Measurements from ENCODE around the gene STH. TPM values are rescaled to one million over a fixed set of nuclear protein-coding genes. Genes with fewer than 3 reads are reported as not detected.

Gene STH
- total RNA-seq, 2 experiments from 2014 or later = not detected

DNA sequence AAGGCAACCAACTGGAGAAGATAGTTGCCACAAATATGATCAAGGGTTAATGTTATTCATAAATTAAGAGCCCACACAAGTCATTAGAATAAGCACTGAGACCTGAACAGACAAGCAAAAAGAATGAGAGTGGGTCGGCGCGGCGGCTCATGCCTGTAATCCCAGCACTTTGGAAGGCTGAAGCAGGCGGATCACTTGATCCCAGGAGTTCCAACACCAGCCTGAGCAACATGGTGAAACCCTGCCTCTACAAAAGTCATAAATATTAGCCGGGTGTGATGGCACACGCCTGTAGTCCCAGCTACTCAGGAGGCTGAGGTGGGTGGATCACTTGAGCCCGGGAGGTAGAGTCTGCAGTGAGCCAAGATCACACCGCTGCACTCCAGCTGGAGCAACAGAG is 40.7 kb upstream of the STH start:
- no peaks in the 10 kb centered on the region for H3K36me3 Mint-ChIP-seq (ENCODE audit: low read depth)
- H3K27ac Mint-ChIP-seq = no peak overlapping the region
- POLR2A ChIA-PET = no interaction called here
- no peak overlapping the region for H3K4me3 Mint-ChIP-seq
- no peak for DNase-seq
- CTCF ChIA-PET = interaction anchor here (0.6 to 1.0 kb wide), 2 partner anchors 9 to 61 kb away, joined by 4 read pairs; no protein-coding TSS in a partner anchor
- ATAC-seq = no peak
- peaks cover 2% of the 10 kb centered on the region for H3K27me3 Mint-ChIP-seq
- intact Hi-C loops (cut with DNase I, micrococcal nuclease) = loop anchor here in 1 of 2 experiments (10.0 kb wide), 1 partner anchor 56 kb away; no protein-coding TSS in a partner anchor
- H3K4me1 Mint-ChIP-seq = no peaks in the 10 kb centered on the region
- H3K9me3 Mint-ChIP-seq (ENCODE audit: low read depth) = no peaks in the 10 kb centered on the region

GRCh38 chr17:45958994-45959665 is 39.9 kb upstream of the STH start:
- H3K4me1 Mint-ChIP-seq = no peaks in the 10 kb centered on the region
- H3K27ac Mint-ChIP-seq = no peak overlapping the region
- ATAC-seq (no peak), DNase-seq (no peak)
- H3K27me3 Mint-ChIP-seq = no peaks in the 10 kb centered on the region
- CTCF ChIA-PET = interaction anchor here (0.6 kb wide), 1 partner anchor 85 kb away, joined by 3 read pairs; no protein-coding TSS in a partner anchor
- no peak overlapping the region for H3K4me3 Mint-ChIP-seq
- no peaks in the 10 kb centered on the region for H3K9me3 Mint-ChIP-seq (ENCODE audit: low read depth)
- intact Hi-C loops (cut with DNase I, micrococcal nuclease) = loop anchor here in 1 of 2 experiments (10.0 kb wide), 1 partner anchor 56 kb away; no protein-coding TSS in a partner anchor
- POLR2A ChIA-PET = no interaction called here
- no peaks in the 10 kb centered on the region for H3K36me3 Mint-ChIP-seq (ENCODE audit: low read depth)

- Mint-ChIP-seq H3K4me1 (no peaks in the 10 kb centered on the region), H3K27me3 (no peaks in the 10 kb centered on the region), H3K9me3 (ENCODE audit: low read depth) (no peaks in the 10 kb centered on the region), H3K36me3 (ENCODE audit: low read depth) (no peaks in the 10 kb centered on the region), H3K4me3 (no peak overlapping the region), H3K27ac (no peak overlapping the region)
- ChIA-PET POLR2A (no interaction called here), CTCF (no interaction called here)
- DNase-seq (no peak), ATAC-seq (no peak)
- intact Hi-C loops (cut with DNase I, micrococcal nuclease) = no loop called here
Observed at GRCh38 chr17:45960311-45960710, 38.7 kb upstream of the STH start.

DNA sequence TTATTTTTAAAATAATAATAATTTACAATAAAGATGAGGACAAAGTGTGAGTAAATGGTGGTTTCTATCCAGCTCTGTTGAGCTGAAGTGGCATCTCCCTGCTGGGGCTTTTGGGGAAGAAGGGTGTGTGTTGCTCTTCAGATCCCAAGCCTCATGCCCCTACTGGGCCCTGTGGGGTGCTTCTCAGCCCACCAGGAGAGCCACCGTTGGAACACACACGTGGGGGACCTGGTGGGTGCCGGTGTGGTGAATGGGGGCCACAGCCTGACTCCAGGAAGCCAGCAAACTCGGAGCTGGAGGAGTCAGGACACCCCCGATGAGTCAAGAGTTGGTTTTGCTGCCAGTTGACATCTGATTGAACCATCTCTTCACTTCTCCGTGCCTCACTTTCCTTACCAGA is 37.8 kb upstream of the STH start:
- Mint-ChIP-seq H3K27ac (no peak overlapping the region), H3K4me3 (no peak overlapping the region), H3K27me3 (peaks cover 6% of the 10 kb centered on the region), H3K4me1 (no peaks in the 10 kb centered on the region), H3K36me3 (ENCODE audit: low read depth) (no peaks in the 10 kb centered on the region), H3K9me3 (ENCODE audit: low read depth) (no peaks in the 10 kb centered on the region)
- intact Hi-C loops (cut with DNase I, micrococcal nuclease) = no loop called here
- POLR2A ChIA-PET = no interaction called here
- CTCF ChIA-PET = interaction anchor here (0.6 kb wide), 1 partner anchor 1082 kb away, joined by 3 read pairs; no protein-coding TSS in a partner anchor
- ATAC-seq (no peak), DNase-seq (no peak)

GRCh38 chr17:45962221-45962972 is 36.7 kb upstream of the STH start:
- H3K9me3 Mint-ChIP-seq (ENCODE audit: low read depth) = no peaks in the 10 kb centered on the region
- peaks cover 8% of the 10 kb centered on the region for H3K27me3 Mint-ChIP-seq
- no peaks in the 10 kb centered on the region for H3K36me3 Mint-ChIP-seq (ENCODE audit: low read depth)
- ChIA-PET POLR2A (no interaction called here), CTCF (no interaction called here)
- no peaks in the 10 kb centered on the region for H3K4me1 Mint-ChIP-seq
- ATAC-seq (no peak), DNase-seq (no peak)
- no peak overlapping the region for H3K27ac Mint-ChIP-seq
- intact Hi-C loops (cut with DNase I, micrococcal nuclease) = no loop called here
- H3K4me3 Mint-ChIP-seq = no peak overlapping the region

- intact Hi-C loops (cut with DNase I, micrococcal nuclease) = no loop called here
- peaks cover 10% of the 10 kb centered on the region for H3K27me3 Mint-ChIP-seq
- DNase-seq (no peak), ATAC-seq (no peak)
- no peak overlapping the region for H3K4me3 Mint-ChIP-seq
- no peaks in the 10 kb centered on the region for H3K36me3 Mint-ChIP-seq (ENCODE audit: low read depth)
- no peaks in the 10 kb centered on the region for H3K9me3 Mint-ChIP-seq (ENCODE audit: low read depth)
- H3K4me1 Mint-ChIP-seq = no peaks in the 10 kb centered on the region
- ChIA-PET POLR2A (no interaction called here), CTCF (no interaction called here)
- H3K27ac Mint-ChIP-seq = no peak overlapping the region
Observed at GRCh38 chr17:45963283-45963682, 35.8 kb upstream of the STH start.

GRCh38 chr17:45963889-45964288 is 35.2 kb upstream of the STH start:
- Mint-ChIP-seq H3K27me3 (peaks cover 10% of the 10 kb centered on the region), H3K36me3 (ENCODE audit: low read depth) (no peaks in the 10 kb centered on the region), H3K27ac (no peak overlapping the region), H3K4me3 (no peak overlapping the region), H3K9me3 (ENCODE audit: low read depth) (no peaks in the 10 kb centered on the region), H3K4me1 (no peaks in the 10 kb centered on the region)
- ChIA-PET POLR2A (no interaction called here), CTCF (no interaction called here)
- DNase-seq = no peak
- intact Hi-C loops (cut with DNase I, micrococcal nuclease) = no loop called here
- ATAC-seq = no peak

DNA sequence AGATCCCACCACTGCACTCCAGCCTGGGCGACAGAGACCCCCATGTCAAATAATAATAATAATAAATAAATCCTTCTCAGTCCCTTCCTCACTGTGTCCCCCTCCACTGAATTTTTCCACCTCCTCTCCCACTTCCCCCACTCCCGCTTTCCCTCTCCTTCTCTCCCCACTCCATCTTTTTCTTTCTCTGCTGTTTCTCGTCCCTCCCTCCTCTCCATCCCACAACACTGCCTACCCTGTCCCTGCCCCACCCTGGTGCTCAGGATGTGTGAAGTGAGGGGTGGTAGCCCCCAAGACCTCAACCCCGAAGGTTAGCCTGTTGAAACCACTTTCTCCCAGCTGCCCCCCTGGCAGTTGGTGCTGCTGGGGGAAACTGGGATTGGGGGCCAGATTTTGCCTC is 34.4 kb upstream of the STH start:
- Mint-ChIP-seq H3K4me3 (no peak overlapping the region), H3K9me3 (ENCODE audit: low read depth) (no peaks in the 10 kb centered on the region), H3K4me1 (no peaks in the 10 kb centered on the region), H3K27me3 (peaks cover 12% of the 10 kb centered on the region), H3K27ac (no peak overlapping the region), H3K36me3 (ENCODE audit: low read depth) (no peaks in the 10 kb centered on the region)
- intact Hi-C loops (cut with DNase I, micrococcal nuclease) = no loop called here
- ChIA-PET CTCF (no interaction called here), POLR2A (no interaction called here)
- ATAC-seq (no peak), DNase-seq (no peak)

DNA sequence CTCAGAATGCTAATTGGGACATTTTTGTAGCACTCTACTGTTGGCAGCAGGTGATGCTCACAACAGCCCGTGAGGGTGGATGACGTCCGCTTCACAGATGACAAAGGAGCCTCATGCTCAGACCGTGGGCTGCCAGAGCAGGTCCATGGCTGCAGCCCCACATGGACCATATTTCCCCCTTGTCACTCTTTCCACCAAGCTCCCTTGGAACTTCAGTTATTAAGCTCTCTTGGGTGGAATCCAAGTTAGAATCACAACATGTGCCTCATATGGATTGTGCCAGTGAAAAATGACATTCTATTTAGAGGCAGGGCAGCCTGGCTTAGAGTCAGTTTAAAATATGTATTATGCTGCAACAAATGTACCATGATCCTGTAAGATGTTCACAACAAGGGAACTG is 33.2 kb upstream of the STH start:
- Mint-ChIP-seq H3K27me3 (peaks cover 15% of the 10 kb centered on the region), H3K36me3 (ENCODE audit: low read depth) (no peaks in the 10 kb centered on the region), H3K4me1 (no peaks in the 10 kb centered on the region), H3K4me3 (no peak overlapping the region), H3K27ac (no peak overlapping the region), H3K9me3 (ENCODE audit: low read depth) (no peaks in the 10 kb centered on the region)
- CTCF ChIA-PET = interaction anchor here (1.3 kb wide), 1 partner anchor 9 kb away, joined by 3 read pairs; no protein-coding TSS in a partner anchor
- DNase-seq = no peak
- POLR2A ChIA-PET = no interaction called here
- ATAC-seq = no peak
- intact Hi-C loops (cut with DNase I, micrococcal nuclease) = no loop called here

- Mint-ChIP-seq H3K27ac (no peak overlapping the region), H3K9me3 (ENCODE audit: low read depth) (no peaks in the 10 kb centered on the region), H3K27me3 (peaks cover 15% of the 10 kb centered on the region), H3K36me3 (ENCODE audit: low read depth) (no peaks in the 10 kb centered on the region), H3K4me1 (no peaks in the 10 kb centered on the region), H3K4me3 (no peak overlapping the region)
- ChIA-PET CTCF (interaction anchor here (1.3 kb wide), 1 partner anchor 8 kb away, joined by 3 read pairs; no protein-coding TSS in a partner anchor), POLR2A (no interaction called here)
- no peak for ATAC-seq
- DNase-seq = no peak
- intact Hi-C loops (cut with DNase I, micrococcal nuclease) = no loop called here
Observed at GRCh38 chr17:45966606-45967280, 32.3 kb upstream of the STH start.

- ChIA-PET POLR2A (no interaction called here), CTCF (no interaction called here)
- peaks cover 15% of the 10 kb centered on the region for H3K27me3 Mint-ChIP-seq
Observed at GRCh38 chr17:45967378-45967777, 31.7 kb upstream of the STH start.

GRCh38 chr17:45968732-45969131 is 30.3 kb upstream of the STH start:
- no peak overlapping the region for H3K27ac Mint-ChIP-seq
- intact Hi-C loops (cut with DNase I, micrococcal nuclease) = no loop called here
- ChIA-PET CTCF (interaction anchor here (0.6 kb wide), 1 partner anchor 187 kb away, joined by 3 read pairs; no protein-coding TSS in a partner anchor), POLR2A (no interaction called here)
- peaks cover 15% of the 10 kb centered on the region for H3K27me3 Mint-ChIP-seq
- peaks cover 3% of the 10 kb centered on the region for H3K9me3 Mint-ChIP-seq (ENCODE audit: low read depth)
- H3K4me3 Mint-ChIP-seq = no peak overlapping the region
- ATAC-seq (no peak), DNase-seq (no peak)
- H3K4me1 Mint-ChIP-seq = no peaks in the 10 kb centered on the region
- H3K36me3 Mint-ChIP-seq (ENCODE audit: low read depth) = no peaks in the 10 kb centered on the region

More at GRCh38 chr17:45967378-45967777, 31.7 kb upstream of the STH start:
- H3K36me3 Mint-ChIP-seq (ENCODE audit: low read depth) = no peaks in the 10 kb centered on the region
- H3K27ac Mint-ChIP-seq = no peak overlapping the region
- no peak overlapping the region for H3K4me3 Mint-ChIP-seq
- DNase-seq (no peak), ATAC-seq (no peak)
- H3K9me3 Mint-ChIP-seq (ENCODE audit: low read depth) = peaks cover 2% of the 10 kb centered on the region
- intact Hi-C loops (cut with DNase I, micrococcal nuclease) = no loop called here
- no peaks in the 10 kb centered on the region for H3K4me1 Mint-ChIP-seq
